NK-92 (cell line): ENCODE data around the gene HOXC5.

Source experiments
- DNase-seq: peaks from one replicate; lab custom pipeline; 2025; ENCODE audit not compliant: unreplicated experiment; lab: John Stamatoyannopoulos, UW

HOXC5 gene

DNA sequence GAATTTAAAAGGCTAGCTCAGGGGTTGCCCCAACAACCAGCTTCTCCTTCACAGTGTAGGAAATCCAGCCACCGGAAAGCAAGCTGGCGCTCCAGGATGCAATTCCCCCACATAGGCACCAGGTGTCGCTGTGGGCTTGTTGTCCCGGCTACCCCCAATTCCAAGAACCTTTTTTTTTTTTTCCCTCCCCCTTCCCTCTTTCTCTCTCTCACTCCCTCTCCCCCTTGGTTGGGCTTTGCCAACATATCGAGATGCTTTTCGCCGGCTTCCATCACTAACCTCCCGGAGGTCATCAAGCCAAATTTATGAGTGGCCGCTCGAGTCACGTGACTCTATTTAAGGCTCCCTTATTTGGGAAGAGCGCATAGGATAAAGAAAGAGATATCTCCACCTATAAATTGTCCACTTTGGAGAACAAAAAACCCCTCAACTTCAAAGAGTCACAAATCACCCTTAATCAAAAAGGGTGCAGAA, at the start of gene HOXC5:
HOXC5 (plus strand) TSS at position 424 of the 474 bp plus-strand sequence. CDS start 73 bp downstream, outside the sequence.
- no peak for DNase-seq

DNA sequence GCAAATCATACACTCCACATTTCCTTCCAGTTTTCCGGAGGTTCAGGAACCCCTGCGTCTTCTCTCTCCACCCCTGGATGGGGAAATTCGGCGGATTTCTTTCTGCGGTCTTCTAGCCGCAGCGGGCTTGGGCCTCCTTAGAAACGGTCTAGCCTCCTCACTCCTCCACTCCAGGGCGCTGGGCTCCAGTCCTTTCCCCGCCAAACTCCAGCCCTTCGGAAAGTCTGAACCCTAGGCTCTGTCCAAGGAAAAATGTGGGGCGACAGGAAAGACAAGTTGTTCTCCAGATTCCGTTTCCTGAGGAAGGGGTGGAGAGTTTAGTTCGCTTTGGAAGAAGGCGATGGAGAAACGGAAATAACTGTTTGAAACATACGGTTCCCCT, 49.3 kb upstream of the HOXC5 start:
- no peak for DNase-seq

DNA sequence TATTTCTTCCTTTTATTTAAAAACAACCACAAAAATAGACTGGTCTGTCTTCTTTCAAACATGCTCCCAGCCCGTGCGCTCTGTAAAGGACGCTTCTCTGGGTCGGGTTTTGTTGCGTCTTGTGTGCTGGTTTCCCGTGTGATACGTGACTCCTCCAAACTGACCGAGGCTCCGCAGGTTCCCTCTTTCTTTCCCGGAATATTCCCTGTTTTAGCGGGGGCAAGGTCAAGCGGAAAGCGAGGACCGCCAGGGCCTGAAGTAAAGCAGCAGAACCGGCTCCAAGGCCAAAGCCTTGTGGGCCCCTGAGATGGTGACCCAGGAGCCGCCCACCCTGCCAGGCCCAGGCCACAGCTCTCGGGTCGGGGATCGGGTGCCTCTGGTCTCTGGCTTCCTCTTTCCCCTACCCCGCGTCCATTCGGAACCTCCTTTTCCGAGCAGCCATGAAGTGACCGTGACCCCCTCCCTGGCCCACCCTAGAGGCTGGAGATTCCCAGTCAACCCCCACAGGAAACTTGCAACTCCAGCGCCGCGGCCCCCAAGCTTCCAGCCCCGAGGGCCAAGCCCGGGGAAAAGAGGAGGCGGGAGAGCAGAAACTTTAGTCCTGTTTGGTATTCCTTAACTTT, 48.8 kb upstream of the HOXC5 start:
- no peak for DNase-seq

GRCh38 chr12:53984901-53985691, 47.8 kb upstream of the HOXC5 start, which contains the start of gene HOXC10:
HOXC10 (plus strand) TSS chr12:53985146; CDS start chr12:53985260, 114 bp downstream.
- no peak for DNase-seq

DNA sequence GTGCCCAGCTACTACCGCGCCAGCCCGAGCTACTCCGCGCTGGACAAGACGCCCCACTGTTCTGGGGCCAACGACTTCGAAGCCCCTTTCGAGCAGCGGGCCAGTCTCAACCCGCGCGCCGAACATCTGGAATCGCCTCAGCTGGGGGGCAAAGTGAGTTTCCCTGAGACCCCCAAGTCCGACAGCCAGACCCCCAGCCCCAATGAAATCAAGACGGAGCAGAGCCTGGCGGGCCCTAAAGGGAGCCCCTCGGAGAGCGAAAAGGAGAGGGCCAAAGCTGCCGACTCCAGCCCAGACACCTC, 47.2 kb upstream of the HOXC5 start:
- DNase-seq, result no peak

DNA sequence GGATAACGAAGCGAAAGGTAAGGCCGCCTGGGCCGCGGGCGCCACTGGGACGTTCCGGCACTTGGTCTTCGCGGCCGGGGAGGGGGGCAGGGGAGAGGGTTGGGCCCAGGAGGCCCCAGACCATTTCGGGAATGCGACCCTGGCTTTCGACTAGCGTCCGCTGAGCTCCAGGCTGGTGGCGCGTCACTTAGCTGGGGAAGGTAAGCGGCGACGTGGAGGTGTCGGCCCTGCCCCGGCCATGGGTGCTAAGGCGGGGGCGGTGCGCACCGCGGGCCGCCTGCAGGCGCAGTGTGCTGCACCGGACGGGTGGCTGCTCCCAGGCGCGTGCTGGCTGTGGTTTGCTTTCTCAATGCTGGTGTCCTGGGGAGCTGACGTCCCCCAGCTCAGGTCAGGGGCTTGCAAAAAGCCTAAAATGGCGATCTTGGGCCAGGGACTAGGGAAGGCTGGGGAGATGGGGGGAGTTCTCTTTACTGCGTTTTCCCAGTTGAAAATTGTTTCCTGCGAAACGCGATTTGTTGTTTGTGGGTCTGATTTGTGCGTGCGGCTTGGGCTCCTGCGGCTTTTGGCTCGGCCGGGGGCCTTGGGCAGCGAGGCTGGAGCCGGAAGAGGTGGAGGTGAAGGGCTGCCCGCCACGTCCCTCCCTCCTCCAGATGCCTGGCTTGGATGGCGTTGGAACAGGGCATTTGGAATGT, 46.7 kb upstream of the HOXC5 start:
- DNase-seq, result no peak

DNA sequence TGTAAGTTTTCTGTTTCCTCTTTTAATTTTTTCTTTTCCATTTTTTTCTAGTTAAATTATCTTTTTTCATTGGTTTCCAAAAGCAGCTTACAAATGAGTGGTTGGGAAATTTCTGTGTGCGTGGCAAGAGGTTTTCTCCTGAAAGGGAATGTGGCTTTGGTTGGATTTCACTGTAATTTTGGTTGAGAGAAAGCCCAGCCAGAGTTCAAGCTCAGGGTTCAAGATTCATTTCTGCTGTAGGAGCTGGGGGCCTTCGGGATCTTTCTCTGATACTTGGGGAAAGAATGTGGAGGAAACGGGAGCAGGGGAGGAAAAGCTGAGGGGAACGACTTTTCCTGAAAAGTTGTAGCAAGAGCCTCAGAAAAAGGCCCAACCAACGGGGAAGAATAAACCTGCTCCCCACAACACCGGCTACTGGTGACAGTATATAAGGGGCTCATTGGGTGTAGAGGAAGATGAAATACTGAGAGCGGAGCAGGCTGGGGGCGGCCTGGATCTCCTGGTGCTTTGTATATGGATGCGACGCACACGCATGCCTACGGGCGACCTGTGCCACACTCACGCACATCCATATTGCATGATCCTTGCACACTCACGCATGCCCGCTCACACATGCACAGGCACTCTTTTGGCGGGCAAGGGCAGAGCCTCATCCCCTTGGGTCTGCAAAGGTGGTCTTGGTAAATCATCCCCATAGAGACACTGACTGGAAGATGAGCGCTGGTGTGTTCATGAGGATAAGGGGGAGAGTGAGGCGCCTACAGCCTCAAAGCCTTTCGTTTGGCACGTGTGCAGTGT, 46.0 kb upstream of the HOXC5 start:
- DNase-seq, result no peak

DNA sequence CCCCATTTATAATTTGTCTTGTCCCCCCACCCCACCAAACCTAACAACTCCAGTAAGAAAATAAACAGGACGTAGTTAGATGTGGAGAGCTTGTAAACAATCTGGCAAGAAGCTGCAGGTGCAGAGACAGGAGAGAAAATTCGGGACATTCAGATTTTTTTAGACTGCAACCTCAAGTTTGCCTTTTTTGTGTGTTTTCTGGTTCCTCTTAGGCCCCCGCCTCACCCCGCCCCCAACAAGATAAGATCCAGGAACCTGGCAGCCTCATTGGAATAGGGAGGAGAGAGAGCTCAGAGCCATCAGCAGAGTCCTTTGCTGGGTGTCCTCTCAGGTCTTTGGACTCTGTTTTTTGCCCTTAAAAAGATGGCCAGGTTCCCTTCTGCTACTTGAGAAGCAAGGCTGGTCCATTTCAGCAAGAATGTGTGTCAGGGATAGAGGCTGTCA, 45.0 kb upstream of the HOXC5 start:
- DNase-seq, result no peak

DNA sequence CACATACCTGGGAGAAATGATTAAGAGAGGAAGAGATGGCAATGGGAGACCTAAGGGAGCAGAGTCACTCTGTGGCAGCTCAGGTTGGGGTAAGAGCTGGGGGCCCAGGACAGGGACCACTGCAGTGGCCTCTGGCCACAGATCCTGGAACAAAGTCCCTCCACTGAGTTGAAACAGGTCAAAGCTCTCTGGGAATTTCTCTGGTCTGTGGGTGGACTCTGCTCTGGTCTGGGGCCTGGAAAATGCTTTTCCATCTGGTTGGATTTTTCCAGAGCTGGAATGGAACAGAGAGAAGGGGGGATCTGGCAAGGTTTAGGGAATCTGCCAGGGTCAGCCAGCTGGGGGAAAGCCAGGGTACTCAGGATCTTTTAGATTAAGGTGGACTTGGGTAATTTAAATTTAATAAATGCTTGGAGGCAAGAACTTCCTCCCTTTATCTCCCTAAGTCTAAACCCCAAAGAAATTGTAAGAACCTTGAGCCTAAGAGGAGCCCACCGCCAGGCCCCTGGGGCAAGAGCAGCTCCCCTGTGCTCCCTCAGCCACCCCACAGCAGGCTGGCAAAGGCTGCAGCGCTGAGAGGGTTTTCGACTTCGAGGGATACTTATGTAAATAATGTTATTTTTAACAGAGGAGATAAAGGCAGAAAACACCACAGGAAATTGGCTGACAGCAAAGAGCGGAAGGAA, 44.2 kb upstream of the HOXC5 start:
- no peak for DNase-seq

- DNase-seq, result no peak
These were observed 43.4 kb upstream of the HOXC5 start for GRCh38 chr12:53989227-53990113.

GRCh38 chr12:53990311-53991076, 42.4 kb upstream of the HOXC5 start:
- DNase-seq, result no peak

DNA sequence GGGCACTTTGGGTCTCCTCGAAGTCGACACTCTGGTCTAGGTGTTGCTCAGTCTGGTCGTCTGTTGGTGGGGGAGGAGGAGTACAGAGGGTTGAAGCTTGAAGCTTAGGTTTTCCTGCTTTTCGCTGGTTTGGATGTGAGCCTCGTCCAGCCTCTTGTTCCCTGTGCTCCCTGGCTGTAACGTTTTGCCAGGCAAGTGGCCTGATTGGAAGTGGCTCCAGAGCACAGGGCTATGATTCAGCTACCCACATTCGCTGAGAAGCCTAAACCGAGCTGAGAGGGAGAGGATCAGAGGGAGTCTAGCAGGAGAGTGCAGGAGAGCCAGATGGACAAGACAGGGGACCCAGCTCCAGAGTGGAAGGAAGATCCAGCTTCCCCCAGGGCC, 41.8 kb upstream of the HOXC5 start:
- no peak for DNase-seq

- no peak for DNase-seq
These were observed 40.4 kb upstream of the HOXC5 start for GRCh38 chr12:53992377-53992889.

- DNase-seq, result no peak
These were observed 39.5 kb upstream of the HOXC5 start for GRCh38 chr12:53993162-53994008.

GRCh38 chr12:53994009-53994263, 38.9 kb upstream of the HOXC5 start:
- no peak for DNase-seq

GRCh38 chr12:53994264-53995001, 38.4 kb upstream of the HOXC5 start:
- DNase-seq, result no peak

DNA sequence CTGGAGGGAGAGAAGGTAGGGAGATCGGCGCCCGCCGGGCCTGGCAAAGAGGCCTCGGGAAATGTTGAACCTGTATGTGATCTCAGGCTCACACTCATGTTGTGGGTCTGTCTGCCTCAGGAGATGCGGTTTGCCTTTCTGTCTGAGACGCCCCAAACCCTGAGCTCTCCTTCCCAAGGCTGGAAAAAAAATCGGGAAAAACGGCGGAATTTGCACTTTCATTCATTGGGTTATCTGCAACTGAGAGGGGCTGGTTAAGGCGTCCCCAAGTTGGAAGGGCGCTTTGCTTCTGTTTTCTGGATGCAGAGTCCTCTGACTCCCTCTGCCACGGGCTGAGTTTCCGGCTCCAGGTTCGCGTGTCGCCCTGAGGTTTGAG, 37.9 kb upstream of the HOXC5 start:
- DNase-seq, result no peak
